HG02870 (cell line): ENCODE data around the gene TMIE.
"Not testable (repeated sequence)": the region's sequence is repeated elsewhere in the genome, so short reads cannot be mapped to it uniquely, and the experiment has no call there.

Source experiments
- ATAC-seq: cut with Tn5 transposase; IDR thresholded peaks from one replicate; pipeline ENCODE4 v1.9.1; 2021; ENCODE audit warnings: mild to moderate bottlenecking, moderate library complexity; ENCODE audit not compliant: unreplicated experiment

Gene TMIE

GRCh38 chr3:46682974-46683373 lies 18.2 kb upstream of the TMIE start:
- no peak for ATAC-seq

GRCh38 chr3:46684891-46685290 lies 16.3 kb upstream of the TMIE start:
- no peak for ATAC-seq

- no peak for ATAC-seq
These were observed 15.7 kb upstream of the TMIE start for GRCh38 chr3:46685446-46685845.

- ATAC-seq = no peak
These were observed 10.4 kb upstream of the TMIE start for GRCh38 chr3:46690798-46691197.

- ATAC-seq = no peak
These were observed 8.6 kb upstream of the TMIE start for GRCh38 chr3:46692566-46692990.

GRCh38 chr3:46693038-46693891 lies 7.9 kb upstream of the TMIE start, which contains the start of gene ALS2CL:
ALS2CL (minus strand) TSS chr3:46693679; CDS start chr3:46689440, 4,239 bp downstream.
- no peak for ATAC-seq

GRCh38 chr3:46693892-46694226 lies 7.3 kb upstream of the TMIE start:
- ATAC-seq = no peak

GRCh38 chr3:46694520-46694919 lies 6.7 kb upstream of the TMIE start:
- no peak for ATAC-seq

GRCh38 chr3:46695177-46695961 lies 5.8 kb upstream of the TMIE start:
- ATAC-seq = no peak

GRCh38 chr3:46695962-46696894 lies 5.0 kb upstream of the TMIE start:
- ATAC-seq = no peak

- ATAC-seq = no peak
These were observed 1.3 kb upstream of the TMIE start for GRCh38 chr3:46699676-46700523.

GRCh38 chr3:46700772-46701171 lies 420 bp upstream of the TMIE start:
- ATAC-seq = no peak

GRCh38 chr3:46702246-46703012 lies 1.2 kb downstream of the TMIE start:
- no peak for ATAC-seq

- no peak for ATAC-seq
These were observed 1.9 kb downstream of the TMIE start for GRCh38 chr3:46703013-46703520.

GRCh38 chr3:46704346-46704745 lies 3.2 kb downstream of the TMIE start:
- ATAC-seq = not testable (repeated sequence)

- ATAC-seq = no peak
These were observed 3.9 kb downstream of the TMIE start for GRCh38 chr3:46705022-46705530.

- no peak for ATAC-seq
These were observed 4.8 kb downstream of the TMIE start for GRCh38 chr3:46705751-46706552.
